ENCODE results near the gene TRNAU1AP.

DNA sequence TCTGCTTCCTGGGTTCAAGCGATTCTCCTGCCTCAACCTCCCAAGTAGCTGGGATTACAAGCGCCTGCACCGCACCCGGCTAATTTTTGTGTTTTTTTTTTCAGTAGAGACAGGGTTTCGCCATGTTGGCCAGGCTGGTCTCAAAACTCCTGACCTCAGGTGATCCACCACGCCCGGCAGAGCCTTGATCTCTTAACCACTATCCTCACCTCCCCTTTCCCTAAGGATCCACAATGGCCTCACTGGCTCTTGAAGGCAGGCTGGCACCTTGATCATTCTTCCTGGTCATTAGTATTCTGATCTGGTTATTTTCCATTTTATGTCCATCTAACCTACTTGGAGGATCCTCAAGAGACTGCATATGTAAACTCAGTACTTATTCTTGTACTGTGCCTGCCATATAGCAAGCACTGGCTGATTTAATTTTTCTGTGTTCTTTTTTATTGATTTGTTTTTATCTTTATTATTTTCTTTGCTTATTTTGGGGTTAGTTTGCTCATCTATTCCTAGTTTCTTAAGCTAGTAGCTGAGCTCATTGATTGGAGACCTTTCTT is 40.8 kb upstream of the TRNAU1AP start:
- TF ChIP-seq POLR2A (IDR thresholded peaks at IDR 0.05) (no peak), POLR2AphosphoS5 (IDR thresholded peaks at IDR 0.05) (no peak), EP300 (IDR thresholded peaks at IDR 0.05; ENCODE audit: low read depth) (no peak)
- TF ChIP-seq, protein P1, sequence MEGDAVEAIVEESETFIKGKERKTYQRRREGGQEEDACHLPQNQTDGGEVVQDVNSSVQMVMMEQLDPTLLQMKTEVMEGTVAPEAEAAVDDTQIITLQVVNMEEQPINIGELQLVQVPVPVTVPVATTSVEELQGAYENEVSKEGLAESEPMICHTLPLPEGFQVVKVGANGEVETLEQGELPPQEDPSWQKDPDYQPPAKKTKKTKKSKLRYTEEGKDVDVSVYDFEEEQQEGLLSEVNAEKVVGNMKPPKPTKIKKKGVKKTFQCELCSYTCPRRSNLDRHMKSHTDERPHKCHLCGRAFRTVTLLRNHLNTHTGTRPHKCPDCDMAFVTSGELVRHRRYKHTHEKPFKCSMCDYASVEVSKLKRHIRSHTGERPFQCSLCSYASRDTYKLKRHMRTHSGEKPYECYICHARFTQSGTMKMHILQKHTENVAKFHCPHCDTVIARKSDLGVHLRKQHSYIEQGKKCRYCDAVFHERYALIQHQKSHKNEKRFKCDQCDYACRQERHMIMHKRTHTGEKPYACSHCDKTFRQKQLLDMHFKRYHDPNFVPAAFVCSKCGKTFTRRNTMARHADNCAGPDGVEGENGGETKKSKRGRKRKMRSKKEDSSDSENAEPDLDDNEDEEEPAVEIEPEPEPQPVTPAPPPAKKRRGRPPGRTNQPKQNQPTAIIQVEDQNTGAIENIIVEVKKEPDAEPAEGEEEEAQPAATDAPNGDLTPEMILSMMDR (IDR thresholded peaks at IDR 0.05) = no peak

Measured in transverse colon (tissue), 4 donors.